Muscle layer of duodenum (tissue), 2 donors: ENCODE measurements around the gene SELP.

Source experiments
- H3K27ac ChIP-seq: one replicate; pipeline ENCODE4 v1.7.0; 2013; ENCODE audit warnings: mild to moderate bottlenecking, low read length
- H3K27me3 ChIP-seq: one replicate; pipeline ENCODE4 v1.7.0; 2013; ENCODE audit warnings: low read depth, mild to moderate bottlenecking, control low read depth, low read length
- H3K36me3 ChIP-seq, 2 donors: one replicate each; pipeline ENCODE4 v1.7.0; 2013; ENCODE audit warnings: low read length in 2 of 2, control low read depth in 1 of 2, mild to moderate bottlenecking in 1 of 2; ENCODE audit not compliant: insufficient read depth in 2 of 2, control insufficient read depth in 1 of 2
- H3K4me1 ChIP-seq, 2 donors: one replicate each; pipeline ENCODE4 v1.7.0; 2013; ENCODE audit warnings: low read length in 2 of 2, mild to moderate bottlenecking in 2 of 2, control low read depth in 1 of 2, moderate library complexity in 1 of 2; ENCODE audit not compliant: insufficient read depth in 2 of 2, control insufficient read depth in 1 of 2
- H3K4me3 ChIP-seq, 2 donors: one replicate each; pipeline ENCODE4 v1.7.0; 2013; ENCODE audit warnings: low read length in 2 of 2, low read depth in 1 of 2, mild to moderate bottlenecking in 1 of 2
- H3K9me3 ChIP-seq, 2 donors: one replicate each; pipeline ENCODE4 v1.7.0; 2013; ENCODE audit warnings: low read length in 2 of 2, control low read depth in 1 of 2, mild to moderate bottlenecking in 1 of 2; ENCODE audit not compliant: control insufficient read depth in 1 of 2
- donor health status: healthy.

SELP gene

DNA sequence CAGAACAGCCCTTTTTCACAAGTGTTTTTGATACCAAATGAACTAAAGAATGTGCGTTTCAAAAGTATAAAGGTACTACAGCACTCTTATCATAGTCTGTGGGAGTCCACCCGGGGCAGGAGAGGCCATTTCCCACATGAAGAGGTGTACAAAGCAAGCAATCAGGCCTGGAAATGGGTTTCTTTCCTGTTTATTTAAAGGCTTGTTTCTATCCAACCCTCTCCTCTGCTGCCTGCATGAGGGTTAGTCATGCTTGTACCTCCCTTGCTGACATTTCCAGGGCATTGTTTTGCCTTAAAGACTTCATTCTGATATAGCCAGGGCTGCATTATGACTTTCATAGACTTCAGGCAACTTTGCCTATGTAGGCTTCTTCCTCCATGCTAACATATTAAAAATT, 11.6 kb downstream of the SELP start:
- Histone ChIP-seq H3K9me3 (no peaks in the 10 kb centered on the region), H3K27ac (no peak overlapping the region)

GRCh38 chr1:169615803-169616202, 14.1 kb downstream of the SELP start:
- Histone ChIP-seq H3K9me3 (no peaks in the 10 kb centered on the region), H3K27me3 (no peaks in the 10 kb centered on the region), H3K4me3 (no peak overlapping the region), H3K4me1 (no peaks in the 10 kb centered on the region), H3K27ac (no peak overlapping the region), H3K36me3 (no peaks in the 10 kb centered on the region)

More for the DNA sequence above, 11.6 kb downstream of the SELP start:
- H3K36me3 ChIP-seq: no peaks in the 10 kb centered on the region
- no peak overlapping the region for H3K4me3 ChIP-seq
- no peaks in the 10 kb centered on the region for H3K4me1 ChIP-seq
- no peaks in the 10 kb centered on the region for H3K27me3 ChIP-seq

GRCh38 chr1:169610858-169611257, 19.1 kb downstream of the SELP start:
- no peaks in the 10 kb centered on the region for H3K27me3 ChIP-seq
- H3K27ac ChIP-seq: no peak overlapping the region
- no peaks in the 10 kb centered on the region for H3K36me3 ChIP-seq
- H3K4me3 ChIP-seq: no peak overlapping the region
- no peaks in the 10 kb centered on the region for H3K4me1 ChIP-seq
- no peaks in the 10 kb centered on the region for H3K9me3 ChIP-seq

DNA sequence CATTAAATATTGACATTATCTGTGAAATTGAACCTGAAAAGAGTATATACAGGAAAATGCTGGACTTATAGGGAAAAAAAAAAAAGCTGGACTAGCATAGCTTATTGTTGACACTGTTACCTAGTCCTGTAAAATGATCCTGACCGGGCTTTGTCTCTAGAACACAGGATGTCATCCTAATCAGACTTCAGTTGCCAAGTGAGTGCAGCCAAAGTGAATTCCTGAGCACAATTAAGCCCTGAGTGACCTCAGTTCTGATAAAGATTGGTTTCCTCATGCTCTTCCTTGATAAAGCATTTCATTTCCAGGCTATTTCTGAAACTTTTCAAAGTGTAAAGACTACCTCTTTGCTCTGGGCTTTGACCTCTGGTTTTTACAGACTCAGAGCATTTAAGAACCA, 19.8 kb downstream of the SELP start:
- no peaks in the 10 kb centered on the region for H3K9me3 ChIP-seq
- no peaks in the 10 kb centered on the region for H3K4me1 ChIP-seq
- no peak overlapping the region for H3K4me3 ChIP-seq
- H3K27ac ChIP-seq: no peak overlapping the region
- no peaks in the 10 kb centered on the region for H3K36me3 ChIP-seq
- no peaks in the 10 kb centered on the region for H3K27me3 ChIP-seq

- no peak overlapping the region for H3K27ac ChIP-seq
- no peaks in the 10 kb centered on the region for H3K27me3 ChIP-seq
- H3K4me3 ChIP-seq: no peak overlapping the region
- no peaks in the 10 kb centered on the region for H3K36me3 ChIP-seq
- H3K9me3 ChIP-seq: no peaks in the 10 kb centered on the region
- no peaks in the 10 kb centered on the region for H3K4me1 ChIP-seq
These were observed 21.7 kb downstream of the SELP start for GRCh38 chr1:169608226-169608625.

GRCh38 chr1:169604781-169605560, 25.0 kb downstream of the SELP start:
- Histone ChIP-seq H3K4me3 (no peak overlapping the region), H3K27ac (no peak overlapping the region), H3K27me3 (no peaks in the 10 kb centered on the region), H3K9me3 (no peaks in the 10 kb centered on the region), H3K4me1 (no peaks in the 10 kb centered on the region), H3K36me3 (no peaks in the 10 kb centered on the region)

DNA sequence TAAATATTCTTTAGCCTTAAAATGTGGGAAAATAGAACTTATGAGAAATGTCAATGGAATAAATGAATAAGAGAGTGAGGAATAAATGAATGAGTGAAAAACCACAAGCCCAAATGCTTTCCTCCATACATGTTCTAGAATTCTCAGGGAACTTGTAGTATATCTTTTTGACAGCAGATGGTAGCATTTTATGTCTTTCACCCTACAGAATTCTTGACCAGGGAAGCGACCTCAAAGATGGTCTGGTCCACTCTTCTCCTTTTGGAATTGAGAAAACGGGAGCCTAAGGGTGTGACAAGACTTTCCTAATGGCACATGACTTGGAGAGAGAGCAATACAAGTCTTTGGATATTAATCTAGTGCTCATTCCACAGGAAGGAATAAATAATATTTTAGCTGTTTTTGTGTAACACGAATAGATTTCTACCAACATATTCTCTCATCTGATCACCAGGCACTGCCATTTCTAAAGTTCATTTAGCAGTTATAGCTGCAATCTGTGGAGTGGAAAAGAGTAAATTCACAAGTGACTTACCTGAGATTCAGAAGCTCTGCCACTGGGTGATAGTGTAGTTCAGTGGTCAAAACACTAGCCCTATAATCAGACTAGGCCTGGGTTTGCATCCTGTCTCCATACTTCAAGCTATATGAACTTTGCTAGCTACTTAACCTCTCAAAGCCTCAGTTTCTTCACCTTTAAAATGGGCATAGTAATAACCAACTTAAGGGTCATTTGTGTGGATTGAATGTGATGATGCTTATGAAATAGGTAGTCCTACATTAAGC, 28.6 kb downstream of the SELP start:
- Histone ChIP-seq H3K4me3 (no peak overlapping the region), H3K4me1 (no peaks in the 10 kb centered on the region), H3K36me3 (no peaks in the 10 kb centered on the region), H3K27me3 (no peaks in the 10 kb centered on the region), H3K9me3 (no peaks in the 10 kb centered on the region), H3K27ac (no peak overlapping the region)

DNA sequence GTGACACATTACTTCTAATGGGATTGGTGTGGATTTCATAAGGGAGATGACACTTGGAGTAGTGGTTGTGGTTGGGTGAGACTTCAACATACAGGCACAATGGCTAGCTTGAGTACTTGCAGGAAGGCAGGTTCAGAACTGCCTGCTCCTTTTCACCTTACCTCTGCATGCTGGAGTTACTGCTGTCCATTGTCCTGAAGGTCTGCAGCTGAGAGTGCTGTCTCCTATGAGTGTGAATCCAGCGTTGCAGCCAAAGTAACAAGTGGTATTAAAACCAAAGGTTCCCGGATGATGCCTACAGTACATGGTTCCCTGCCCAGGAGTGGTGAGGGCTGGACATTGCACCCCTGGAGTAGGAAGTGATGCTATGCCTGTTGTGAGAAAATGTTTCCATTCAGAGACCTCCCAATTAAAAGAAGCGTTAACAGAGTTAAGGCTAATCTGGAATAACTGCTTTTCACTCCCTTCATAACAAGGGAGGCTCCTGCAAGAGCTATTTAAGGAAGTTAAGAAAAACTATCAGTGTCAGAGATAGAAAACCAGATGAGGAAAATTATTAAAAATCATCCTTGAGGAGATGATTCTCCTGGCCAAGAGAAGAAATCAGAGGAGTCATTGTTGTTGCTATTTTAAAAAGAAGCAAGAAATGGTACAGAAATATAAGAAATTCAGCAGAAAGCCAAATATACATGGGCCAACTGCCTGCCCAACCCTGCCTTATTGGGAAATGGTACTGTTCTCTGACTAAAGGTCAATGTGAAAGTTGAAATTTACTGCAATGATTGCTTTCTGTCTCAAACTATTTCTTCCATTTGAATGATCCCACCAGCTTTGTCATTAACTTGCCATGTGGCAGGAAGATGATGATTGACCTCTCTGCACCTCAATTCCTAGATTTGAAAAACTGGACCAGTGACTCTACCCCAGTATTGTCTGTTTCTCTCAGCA, 33.9 kb downstream of the SELP start:
- Histone ChIP-seq H3K9me3 (no peaks in the 10 kb centered on the region), H3K4me1 (no peaks in the 10 kb centered on the region), H3K27ac (no peak overlapping the region)

GRCh38 chr1:169594391-169594790, 35.5 kb downstream of the SELP start:
- H3K27ac ChIP-seq: no peak overlapping the region

More for the DNA sequence above, 33.9 kb downstream of the SELP start:
- Histone ChIP-seq H3K36me3 (no peaks in the 10 kb centered on the region), H3K4me3 (no peak overlapping the region), H3K27me3 (no peaks in the 10 kb centered on the region)

DNA sequence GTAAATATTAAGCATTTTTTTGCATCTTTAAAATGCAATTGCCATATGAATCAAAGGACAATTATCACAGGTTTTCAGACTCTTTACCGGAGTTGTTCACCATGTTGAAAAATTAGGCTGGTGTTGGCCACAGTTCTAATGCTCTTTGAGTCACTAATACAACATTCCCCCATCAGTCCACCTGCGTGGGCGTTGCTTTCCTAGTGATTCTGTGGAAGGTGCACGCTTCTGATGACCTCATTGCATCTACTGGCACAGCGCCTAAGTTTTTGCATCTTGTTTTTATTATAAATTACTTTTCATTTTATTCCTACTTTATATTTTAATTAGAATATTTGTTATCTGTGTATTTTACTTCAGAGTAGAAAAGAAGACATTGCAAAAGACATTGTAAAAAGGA, 39.0 kb downstream of the SELP start:
- Histone ChIP-seq H3K27me3 (no peaks in the 10 kb centered on the region), H3K27ac (no peak overlapping the region), H3K9me3 (no peaks in the 10 kb centered on the region), H3K4me3 (no peak overlapping the region), H3K4me1 (peaks cover 6 to 9% of the 10 kb centered on the region in 2 donors), H3K36me3 (no peaks in the 10 kb centered on the region)

More at GRCh38 chr1:169594391-169594790, 35.5 kb downstream of the SELP start:
- Histone ChIP-seq H3K4me3 (no peak overlapping the region), H3K4me1 (no peaks in the 10 kb centered on the region), H3K27me3 (no peaks in the 10 kb centered on the region), H3K36me3 (no peaks in the 10 kb centered on the region), H3K9me3 (no peaks in the 10 kb centered on the region)
